PFSK-1 (cell line): ENCODE results near the gene EPN3.

ENCODE experiments used
- FOXP2 ChIP-seq: optimal IDR thresholded peaks from 2 replicates; pipeline ENCODE3; 2011; ENCODE audit warnings: borderline replicate concordance, control low read depth, inconsistent platforms; ENCODE audit not compliant: insufficient read depth; ENCODE audit errors: extremely low read length, extremely low read depth
- POLR2AphosphoS5 ChIP-seq: IDR thresholded peaks from 2 replicates; pipeline ENCODE4 v1.6.1; 2012; ENCODE audit warnings: low read depth, mild to moderate bottlenecking, control low read depth, low read length, moderate library complexity
- REST ChIP-seq, 2 experiments: IDR thresholded peaks; 2 replicates each; pipeline versions ENCODE4 v1.6.1 to v1.8.0; 2011 to 2012; ENCODE audit warnings: low read depth in 2 of 2, low read length in 2 of 2, control low read depth in 1 of 2, inconsistent platforms in 1 of 2, mild to moderate bottlenecking in 1 of 2, moderate library complexity in 1 of 2; ENCODE audit not compliant: insufficient read depth in 1 of 2
- SIN3A ChIP-seq: IDR thresholded peaks from 2 replicates; pipeline ENCODE4 v1.6.1; 2012; ENCODE audit warnings: mild to moderate bottlenecking, low read length, moderate library complexity, borderline replicate concordance; ENCODE audit not compliant: insufficient read depth
- TAF1 ChIP-seq: IDR thresholded peaks from 2 replicates; pipeline ENCODE4 v1.6.1; 2012; ENCODE audit warnings: low read length, control low read depth, borderline replicate concordance; ENCODE audit not compliant: insufficient read depth

The EPN3 gene

DNA sequence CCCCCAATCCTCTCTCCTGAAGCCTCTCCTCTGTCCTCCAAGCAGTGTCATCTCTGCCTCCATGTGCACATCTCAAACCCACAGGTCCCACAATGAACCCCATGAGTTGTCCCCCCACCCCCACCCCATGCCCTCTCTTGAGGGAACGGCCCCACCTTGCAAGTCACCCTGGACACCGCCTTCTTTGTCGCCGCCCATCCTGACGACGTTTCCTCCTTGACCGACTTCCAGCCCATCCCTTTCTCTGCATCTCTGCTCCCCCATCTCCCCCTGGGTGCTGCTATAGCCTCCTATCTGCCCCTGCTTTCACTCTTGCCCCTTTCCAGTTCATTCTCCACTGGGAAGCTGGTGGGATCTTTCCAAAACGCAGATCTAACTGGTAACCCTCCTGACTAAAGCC lies 12.8 kb downstream of the EPN3 start:
- TF ChIP-seq POLR2AphosphoS5, result no peak
- no peak for TF ChIP-seq REST (IDR thresholded peaks at IDR 0.05; ENCODE audit: insufficient read depth in 1 of 2, low read depth in 2 of 2, low read length in 2 of 2)
- no peak for TF ChIP-seq SIN3A
- no peak for TF ChIP-seq FOXP2
- TF ChIP-seq TAF1, result no peak

- TF ChIP-seq SIN3A (no peak), TAF1 (no peak), FOXP2 (no peak), POLR2AphosphoS5 (no peak), REST (IDR thresholded peaks at IDR 0.05; ENCODE audit: insufficient read depth in 1 of 2, low read depth in 2 of 2, low read length in 2 of 2) (no peak)
Measured at GRCh38 chr17:50546701-50547034, 14.1 kb downstream of the EPN3 start.

- peak; percentile 56 for TF ChIP-seq FOXP2
- TF ChIP-seq SIN3A, result 0 out of 2 replicates have a peak, but pooled peaks have one; percentile 62
- no peak for TF ChIP-seq REST (IDR thresholded peaks at IDR 0.05; ENCODE audit: insufficient read depth in 1 of 2, low read depth in 2 of 2, low read length in 2 of 2)
- peak; percentile 88 for TF ChIP-seq POLR2AphosphoS5
- TF ChIP-seq TAF1, result no peak
Measured at GRCh38 chr17:50547035-50547735, 14.7 kb downstream of the EPN3 start, which contains the start of gene SPATA20. SPATA20 (plus strand) TSS chr17:50547174; CDS start chr17:50547209, 35 bp downstream.

GRCh38 chr17:50547736-50548083 lies 15.2 kb downstream of the EPN3 start:
- TF ChIP-seq POLR2AphosphoS5, result no peak; the same call in 1 of the 2 replicates

DNA sequence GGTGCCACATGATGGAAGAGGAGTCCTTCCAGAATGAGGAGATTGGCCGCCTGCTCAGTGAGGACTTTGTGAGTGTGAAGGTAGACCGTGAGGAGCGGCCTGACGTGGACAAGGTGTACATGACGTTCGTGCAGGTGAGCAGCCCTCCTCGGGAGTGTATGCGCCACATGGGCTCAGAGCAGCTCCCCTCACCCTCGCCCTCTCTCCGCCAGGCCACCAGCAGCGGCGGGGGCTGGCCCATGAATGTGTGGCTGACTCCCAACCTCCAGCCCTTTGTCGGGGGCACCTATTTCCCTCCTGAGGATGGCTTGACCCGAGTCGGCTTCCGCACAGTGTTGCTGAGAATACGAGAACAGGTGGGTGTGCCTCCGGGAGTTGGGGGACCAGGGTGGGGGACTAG lies 16.3 kb downstream of the EPN3 start:
- TF ChIP-seq REST (IDR thresholded peaks at IDR 0.05; ENCODE audit: insufficient read depth in 1 of 2, low read depth in 2 of 2, low read length in 2 of 2) (no peak), POLR2AphosphoS5 (no peak), TAF1 (no peak), FOXP2 (no peak), SIN3A (no peak)
